Mesothelial cell of epicardium (in vitro differentiated cells): ENCODE data around the gene PDE6A. TPM values are rescaled to one million over a fixed set of nuclear protein-coding genes. Genes with fewer than 3 reads are reported as not detected.

Experiments used
- DNase-seq, 2 experiments: peaks; one replicate each; pipeline ENCODE4 v3.0.0; 2021; ENCODE audit warnings: low spot score in 2 of 2; ENCODE audit not compliant: unreplicated experiment in 2 of 2
- H3K27ac Mint-ChIP-seq: 2 replicates; pipeline ENCODE4 v1.8.0; 2021; ENCODE audit warnings: mixed read lengths
- H3K27me3 Mint-ChIP-seq: 2 replicates; pipeline ENCODE4 v1.8.0; 2021; ENCODE audit warnings: low read depth, mixed read lengths
- H3K36me3 Mint-ChIP-seq: 2 replicates; pipeline ENCODE4 v1.8.0; 2021; ENCODE audit warnings: mixed read lengths
- H3K4me1 Mint-ChIP-seq: 2 replicates; pipeline ENCODE4 v1.8.0; 2021; ENCODE audit warnings: mixed read lengths
- H3K4me3 Mint-ChIP-seq: 2 replicates; pipeline ENCODE4 v1.8.0; 2021; ENCODE audit warnings: mild to moderate bottlenecking, moderate library complexity, mixed read lengths
- H3K9me3 Mint-ChIP-seq: 2 replicates; pipeline ENCODE4 v1.8.0; 2021; ENCODE audit warnings: mixed read lengths
- CTCF ChIP-seq: fragments of 200-600 bp; sonication (generic); IDR thresholded peaks from one replicate; pipeline ENCODE4 v1.5.0; 2021; ENCODE audit warnings: antibody characterized with exemption; ENCODE audit not compliant: unreplicated experiment
- total RNA-seq: library from RNA; stranded (reverse); gene quantifications from 3 replicates; pipeline ENCODE4 v1.2.1, GENCODE V29; 2021

The PDE6A gene
- total RNA-seq, 1 donor from 2014 or later: 0.18 TPM

DNA sequence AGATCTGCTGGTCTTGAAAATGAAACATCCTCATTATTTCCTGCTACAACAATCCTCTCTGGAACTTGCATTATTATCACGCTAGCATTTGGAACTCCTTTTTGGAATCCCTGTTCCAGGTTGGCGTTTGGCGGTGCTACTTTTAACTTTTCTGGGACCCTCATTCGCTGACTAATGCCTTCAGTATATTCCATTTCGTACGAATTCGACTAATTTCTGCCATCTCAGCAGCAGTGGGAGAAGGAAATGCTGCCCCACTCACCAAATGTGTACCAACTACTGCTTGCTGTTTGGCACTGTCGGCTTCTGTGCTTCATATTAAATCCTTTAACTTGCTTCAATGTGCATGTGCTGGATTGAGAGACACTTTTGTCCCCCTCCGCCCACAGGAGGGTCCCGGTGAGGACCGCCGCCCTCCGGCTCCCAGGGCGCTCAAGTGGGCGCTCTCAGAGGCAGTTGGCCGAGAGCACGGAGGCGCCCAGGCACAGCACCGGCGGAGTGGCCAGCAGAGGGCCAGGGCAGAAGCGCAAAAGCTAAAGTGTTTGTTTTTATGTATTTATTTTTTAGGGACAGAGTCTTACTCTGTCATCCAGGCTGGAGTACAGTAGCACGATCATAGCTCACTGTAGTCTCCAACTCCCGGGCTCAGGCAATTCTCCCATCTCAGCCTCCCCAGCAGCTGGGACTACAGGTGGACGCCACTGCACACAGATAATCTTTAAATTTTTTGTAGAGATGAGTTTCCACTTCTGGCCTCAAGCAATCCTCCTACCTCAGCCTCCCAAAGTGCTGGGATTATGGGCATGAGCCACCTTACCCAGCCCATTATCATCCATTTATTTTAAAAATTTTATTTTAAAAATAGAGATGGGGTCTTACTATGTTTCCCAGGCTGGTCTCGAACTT, 11.9 kb downstream of the PDE6A start:
- no peak for DNase-seq
- Mint-ChIP-seq H3K9me3 (no peaks in the 10 kb centered on the region), H3K27me3 (no peaks in the 10 kb centered on the region), H3K36me3 (no peaks in the 10 kb centered on the region), H3K4me1 (peaks cover 34% of the 10 kb centered on the region), H3K4me3 (no peak overlapping the region), H3K27ac (no peak overlapping the region)
- no peak for TF ChIP-seq CTCF

DNA sequence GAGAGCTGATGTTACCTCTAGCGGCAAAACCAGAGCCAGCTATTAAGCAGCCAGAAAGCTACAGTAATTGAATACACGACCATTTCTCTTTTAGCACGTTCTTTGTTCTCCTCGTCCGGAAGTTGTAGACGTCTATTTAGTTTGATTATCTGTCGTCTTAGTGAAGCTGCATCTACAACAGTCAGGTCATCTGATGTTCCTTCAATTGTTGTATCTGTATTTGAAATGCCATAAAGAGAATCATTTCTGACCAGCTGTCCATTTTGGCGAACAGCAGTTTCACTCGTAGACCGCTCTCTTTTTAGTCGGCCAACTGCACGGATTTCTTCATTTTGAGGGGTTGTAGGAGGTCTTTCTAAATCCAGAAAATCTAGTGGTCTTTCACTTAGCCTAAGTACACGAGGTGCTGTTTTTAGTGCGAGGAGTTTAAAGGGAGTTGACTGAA, 12.6 kb downstream of the PDE6A start:
- H3K36me3 Mint-ChIP-seq: no peaks in the 10 kb centered on the region
- no peak for TF ChIP-seq CTCF
- H3K9me3 Mint-ChIP-seq: no peaks in the 10 kb centered on the region
- no peak for DNase-seq
- no peak overlapping the region for H3K27ac Mint-ChIP-seq
- H3K4me3 Mint-ChIP-seq: no peak overlapping the region
- peaks cover 27% of the 10 kb centered on the region for H3K4me1 Mint-ChIP-seq
- H3K27me3 Mint-ChIP-seq: no peaks in the 10 kb centered on the region

DNA sequence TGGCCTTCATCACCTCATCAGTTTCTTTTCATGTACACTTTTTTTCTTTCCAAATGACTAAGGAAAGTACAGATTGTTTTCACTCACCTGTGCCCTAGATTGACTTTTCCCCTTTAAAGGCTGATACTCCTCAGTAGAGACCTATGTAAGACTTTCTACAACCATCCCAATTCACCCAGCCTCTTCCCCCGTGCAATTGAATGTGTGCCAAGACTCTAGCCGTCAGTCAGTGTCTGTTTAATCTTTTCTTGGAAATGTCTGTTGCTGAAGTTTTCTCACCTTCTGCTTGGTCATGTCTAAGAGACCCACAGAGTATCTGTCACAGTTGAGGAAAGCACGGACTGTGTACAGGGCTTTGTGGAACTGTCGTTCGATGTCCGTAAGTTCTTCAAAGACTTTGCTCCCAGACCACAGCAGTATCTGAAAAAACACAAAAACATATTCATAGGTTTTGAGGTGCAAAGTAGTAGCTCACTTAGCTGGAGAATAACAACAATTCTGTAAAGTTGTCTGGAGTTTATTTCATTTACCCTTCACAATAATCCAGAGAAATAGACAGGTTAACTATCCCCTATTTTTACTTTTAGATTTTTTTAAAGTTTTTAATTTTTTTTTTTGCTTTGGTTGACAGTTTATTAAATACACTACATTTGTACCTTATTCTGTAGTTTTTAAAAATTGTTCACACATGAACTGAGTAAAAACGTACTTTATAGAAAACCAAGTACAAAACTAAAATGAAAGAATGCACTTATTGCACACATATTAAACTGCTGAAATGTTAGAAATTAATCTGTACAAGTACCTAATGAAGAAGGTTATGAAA, 13.6 kb downstream of the PDE6A start:
- Mint-ChIP-seq H3K27ac (peak overlapping the region; percentile 8), H3K27me3 (no peaks in the 10 kb centered on the region), H3K4me3 (no peak overlapping the region), H3K4me1 (peaks cover 18% of the 10 kb centered on the region), H3K36me3 (no peaks in the 10 kb centered on the region), H3K9me3 (no peaks in the 10 kb centered on the region)
- no peak for DNase-seq
- TF ChIP-seq CTCF: no peak

- Mint-ChIP-seq H3K36me3 (no peaks in the 10 kb centered on the region), H3K4me3 (no peak overlapping the region), H3K4me1 (peaks cover 10% of the 10 kb centered on the region), H3K27me3 (no peaks in the 10 kb centered on the region), H3K9me3 (no peaks in the 10 kb centered on the region), H3K27ac (peak overlapping the region; percentile 8)
- TF ChIP-seq CTCF: no peak
- no peak for DNase-seq
Measured at GRCh38 chr5:149930043-149930748, 14.4 kb downstream of the PDE6A start.

DNA sequence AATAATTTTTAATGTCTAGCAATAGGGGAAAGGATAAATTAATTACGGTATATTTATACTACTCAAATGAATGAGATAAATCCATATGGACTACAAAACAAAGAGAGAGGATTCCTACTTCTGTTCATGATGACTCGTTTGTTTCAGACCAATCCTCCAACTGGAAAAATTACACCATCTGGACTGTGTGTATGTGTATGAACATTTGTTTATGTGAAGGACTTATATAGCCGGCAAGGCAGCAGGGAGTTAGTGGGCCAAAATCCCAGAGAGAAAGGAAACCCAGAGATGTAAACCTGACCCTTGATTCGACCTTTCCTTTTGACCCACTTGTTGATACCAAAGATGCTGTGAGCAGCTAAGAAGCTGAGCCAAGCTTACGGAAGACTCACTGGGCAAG, 20.1 kb downstream of the PDE6A start:
- Mint-ChIP-seq H3K36me3 (no peaks in the 10 kb centered on the region), H3K27ac (no peak overlapping the region), H3K9me3 (no peaks in the 10 kb centered on the region), H3K4me1 (peaks cover 4% of the 10 kb centered on the region), H3K4me3 (no peak overlapping the region), H3K27me3 (no peaks in the 10 kb centered on the region)
- no peak for DNase-seq
- no peak for TF ChIP-seq CTCF
